Measurements from ENCODE around the gene SYNE1.

SYNE1 gene

DNA sequence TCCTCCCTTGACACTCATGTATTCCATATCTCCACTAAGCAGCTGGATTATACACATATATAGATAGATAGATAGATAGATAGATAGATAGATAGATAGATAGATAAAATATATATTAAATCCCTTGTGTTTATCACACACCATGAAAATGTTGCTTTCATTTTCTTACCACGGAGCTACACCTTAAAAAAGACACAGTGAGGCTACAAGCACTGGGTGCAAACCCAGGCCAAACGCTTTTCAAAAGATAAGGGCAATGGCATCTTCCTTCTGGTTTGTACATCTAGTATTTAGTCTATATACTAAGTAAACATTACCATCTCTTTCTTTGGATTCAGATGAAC lies 452.6 kb downstream of the SYNE1 start:
- no peak for DNase-seq (ENCODE audit: low spot score)

DNA sequence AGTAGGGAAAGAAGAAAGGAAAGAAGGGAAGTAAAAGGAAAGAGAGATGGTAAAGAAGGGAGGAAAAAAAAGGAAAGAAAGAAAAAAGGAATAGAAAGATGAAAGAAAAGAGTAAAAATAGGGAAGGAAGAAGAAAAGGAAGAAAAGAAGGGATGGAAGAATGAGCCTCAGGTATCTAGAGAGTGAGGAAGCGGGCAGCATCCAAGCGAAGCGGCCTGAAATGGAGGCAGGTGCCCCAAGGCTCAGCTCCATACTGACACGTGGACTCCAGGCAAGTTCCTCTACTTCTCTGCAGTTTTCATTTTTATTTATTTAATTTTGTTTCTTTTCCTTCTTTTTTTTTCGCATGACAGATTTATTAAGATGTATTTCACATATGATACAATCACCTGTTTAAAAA lies 456.6 kb downstream of the SYNE1 start:
- DNase-seq (ENCODE audit: low spot score), result no peak

DNA sequence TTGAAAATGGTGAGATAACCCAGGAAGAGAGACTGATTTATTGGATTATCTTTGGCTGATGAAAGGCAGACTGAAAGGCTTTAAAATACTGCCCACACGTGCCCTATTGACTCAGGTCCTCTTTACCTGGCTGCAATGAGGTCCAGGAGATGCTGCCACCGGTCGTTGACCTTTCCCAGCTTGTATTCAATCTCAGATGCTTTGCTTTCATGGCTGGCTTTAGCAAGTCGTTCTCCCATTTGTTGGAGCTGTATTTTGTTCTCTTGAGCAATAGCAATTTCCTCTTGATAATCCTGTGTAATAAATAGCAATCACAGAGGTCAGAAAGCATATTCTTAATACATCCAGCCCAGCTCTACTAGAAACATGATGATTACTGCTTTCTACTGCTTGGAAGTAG lies 460.9 kb downstream of the SYNE1 start:
- DNase-seq (ENCODE audit: low spot score), result no peak

DNA sequence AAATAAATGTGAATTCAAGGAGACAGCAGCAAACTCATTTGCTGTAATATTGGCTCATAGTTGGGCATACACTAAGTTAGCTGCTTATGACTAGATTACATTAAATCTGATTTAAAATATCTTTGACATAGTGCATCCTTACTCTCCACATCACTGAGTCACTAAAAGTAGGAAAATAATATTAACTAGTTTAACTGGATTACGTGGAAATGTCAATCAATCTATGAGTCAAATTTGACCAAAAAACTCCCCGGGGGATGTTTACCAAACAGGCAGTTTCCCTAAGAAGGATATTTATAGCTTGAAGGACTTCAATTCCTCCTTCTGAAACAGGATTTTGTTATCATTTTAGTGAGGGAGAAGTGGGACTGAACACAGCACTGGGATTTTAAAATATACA lies 463.2 kb downstream of the SYNE1 start:
- DNase-seq (ENCODE audit: low spot score), result no peak

DNA sequence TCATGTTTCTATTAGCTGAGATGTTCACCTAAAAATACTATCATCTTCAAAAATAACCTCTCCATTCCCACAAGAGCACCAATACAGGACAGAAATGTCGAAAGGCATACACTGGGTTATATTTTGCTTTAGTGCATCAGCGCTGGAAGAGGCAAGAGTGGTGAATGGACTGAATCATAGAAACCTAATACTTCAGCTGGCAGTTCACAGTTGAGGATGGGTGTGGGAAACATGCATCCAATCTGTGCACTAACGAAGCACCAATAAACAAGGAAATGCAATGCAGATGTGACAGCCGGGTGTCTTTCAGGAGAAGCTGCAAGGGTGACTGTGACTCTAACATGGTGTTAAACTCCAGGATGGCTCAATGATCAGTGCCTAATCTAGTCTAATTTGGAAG lies 463.8 kb downstream of the SYNE1 start:
- no peak for DNase-seq (ENCODE audit: low spot score)

DNA sequence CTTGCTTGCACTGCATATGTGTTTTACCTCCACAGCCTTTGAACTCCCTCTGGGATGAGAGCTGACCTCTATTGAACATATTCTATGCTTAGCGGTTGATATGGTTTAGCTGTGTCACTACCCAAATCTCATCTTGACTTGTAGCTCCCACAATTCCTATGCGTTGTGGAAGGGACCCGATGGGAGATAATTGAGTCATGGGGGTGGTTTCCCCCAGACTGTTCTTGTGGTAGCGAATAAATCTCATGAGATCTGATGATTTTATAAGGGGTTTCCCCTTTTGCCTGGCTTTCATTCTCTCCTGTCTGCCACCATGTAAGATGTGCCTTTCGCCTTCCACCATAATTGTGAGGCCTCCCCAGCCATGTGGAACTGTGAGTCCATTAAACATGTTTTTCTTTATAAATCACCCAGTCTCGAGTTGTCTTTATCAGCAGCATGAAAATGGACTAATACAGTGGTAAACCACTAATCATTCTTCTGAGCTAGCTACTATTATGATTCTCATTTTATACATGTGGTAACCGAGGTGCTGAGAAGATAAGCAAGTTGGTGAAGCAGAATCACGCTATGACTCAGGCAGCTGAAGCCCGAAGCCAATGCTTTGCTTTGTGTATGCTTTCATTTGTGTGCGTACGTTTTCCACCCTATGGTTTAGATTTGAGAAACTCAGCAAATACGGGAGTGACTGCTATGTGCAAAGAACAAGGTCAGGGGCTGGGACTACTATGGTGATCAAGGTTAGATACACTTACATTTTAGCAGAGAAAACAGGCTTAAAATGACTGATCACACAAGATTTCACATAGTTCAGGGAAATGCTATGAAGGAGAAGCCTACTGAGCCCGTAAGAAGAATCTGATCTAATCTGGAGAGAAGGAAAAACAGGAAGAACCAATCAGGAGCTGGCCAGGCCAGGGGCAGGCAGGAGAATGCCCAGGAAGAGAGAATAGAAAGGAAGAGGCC lies 466.2 kb downstream of the SYNE1 start:
- DNase-seq (ENCODE audit: low spot score), result no peak

DNA sequence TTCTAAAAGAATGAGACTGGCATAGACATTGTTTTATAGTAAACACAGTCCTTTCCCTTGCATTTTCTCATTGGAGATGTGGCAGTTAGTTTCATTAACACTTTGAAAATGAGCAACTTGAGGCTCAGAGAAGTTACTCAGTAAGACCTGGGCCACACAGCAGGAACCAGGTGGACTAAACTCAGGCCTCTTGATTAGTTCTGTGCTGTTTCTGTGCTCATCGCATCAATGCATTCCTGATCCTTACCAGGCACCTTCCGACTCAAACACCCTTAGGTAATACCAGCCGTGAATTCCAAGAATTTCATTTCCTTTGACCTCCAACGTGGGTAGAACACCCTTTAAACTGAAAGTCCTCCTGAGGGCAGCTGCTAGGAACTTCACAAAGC lies 466.9 kb downstream of the SYNE1 start:
- DNase-seq (ENCODE audit: low spot score), result no peak

DNA sequence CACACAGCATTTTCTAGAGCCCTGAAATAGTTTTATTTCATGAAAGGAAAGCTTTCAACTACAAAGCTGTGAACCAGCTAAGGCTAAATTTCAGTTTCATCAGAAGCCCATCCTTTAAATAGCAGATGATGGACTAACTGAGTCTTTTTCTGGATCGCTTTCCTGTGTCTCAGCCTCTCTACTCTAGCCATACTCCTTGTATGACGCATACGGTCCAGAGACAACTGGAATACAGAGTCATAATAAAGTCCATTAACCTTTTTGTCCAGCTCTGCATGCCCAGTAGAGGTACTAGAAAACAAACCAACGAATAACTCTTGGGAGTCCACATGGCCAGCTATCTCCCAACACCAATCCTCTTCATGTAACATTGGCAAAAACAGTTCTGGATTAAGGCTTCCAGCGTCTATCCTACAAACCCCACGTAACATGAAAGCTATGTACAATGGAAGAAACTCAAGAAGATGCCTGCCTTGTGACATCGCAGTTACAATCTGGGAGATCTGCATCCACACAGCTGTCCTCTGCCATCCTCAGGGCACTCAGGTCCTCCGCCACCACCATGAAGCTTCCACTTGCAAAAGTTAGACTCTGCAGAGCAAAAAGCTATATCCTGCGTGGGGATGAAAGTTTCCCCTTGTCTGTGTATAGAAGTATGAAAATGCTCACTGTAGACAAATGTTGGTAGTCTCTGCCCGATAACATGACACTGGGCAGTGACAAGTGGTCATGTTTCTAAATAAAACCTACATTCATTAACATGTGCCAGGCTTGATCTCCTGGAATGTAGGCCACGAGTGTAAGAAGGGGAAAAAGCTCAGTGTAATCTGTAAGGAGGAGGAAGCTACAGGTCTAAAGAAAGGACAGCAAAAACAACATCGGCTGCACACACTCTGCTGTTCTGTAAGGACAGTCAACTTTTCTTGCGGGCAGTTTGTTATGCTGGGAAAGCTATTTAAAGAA lies 469.2 kb downstream of the SYNE1 start:
- DNase-seq (ENCODE audit: low spot score), result no peak

DNA sequence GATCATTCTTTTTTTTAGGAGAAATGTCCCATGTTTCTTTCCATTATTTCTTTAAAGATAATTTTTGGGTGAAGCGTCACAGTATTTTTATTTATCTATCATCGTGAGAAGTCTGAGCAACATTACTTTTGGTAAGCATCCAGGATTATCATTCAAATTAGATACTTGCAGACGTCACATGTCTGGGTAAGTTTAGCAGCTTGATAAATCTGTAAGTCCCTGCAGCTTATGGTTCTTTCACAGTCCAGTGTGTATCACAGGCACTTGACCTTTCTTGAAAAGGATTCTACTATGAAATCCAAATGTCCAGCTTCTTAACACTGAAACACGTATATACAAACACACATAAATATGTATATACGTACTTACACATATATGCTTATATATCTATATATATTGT lies 470.3 kb downstream of the SYNE1 start:
- DNase-seq (ENCODE audit: low spot score), result no peak

DNA sequence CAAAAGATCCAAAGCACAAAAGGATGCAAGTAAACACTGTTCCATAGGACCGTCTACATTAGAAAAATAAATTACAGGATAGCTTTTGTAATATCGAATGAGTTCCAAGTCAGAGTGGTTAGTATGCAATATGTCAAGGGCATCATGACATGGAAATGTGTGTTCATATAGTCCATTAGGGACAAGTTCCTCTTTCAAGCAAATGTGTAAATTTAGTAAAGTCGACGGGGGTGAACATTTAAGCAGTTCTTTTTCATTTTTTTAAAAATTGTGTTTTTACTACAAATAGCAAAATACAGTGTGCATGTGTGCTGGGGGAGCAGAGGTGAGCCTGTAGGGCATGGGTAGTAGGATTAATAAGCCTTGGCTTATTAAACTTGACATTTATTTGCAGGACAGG lies 470.7 kb downstream of the SYNE1 start:
- DNase-seq (ENCODE audit: low spot score), result no peak

DNA sequence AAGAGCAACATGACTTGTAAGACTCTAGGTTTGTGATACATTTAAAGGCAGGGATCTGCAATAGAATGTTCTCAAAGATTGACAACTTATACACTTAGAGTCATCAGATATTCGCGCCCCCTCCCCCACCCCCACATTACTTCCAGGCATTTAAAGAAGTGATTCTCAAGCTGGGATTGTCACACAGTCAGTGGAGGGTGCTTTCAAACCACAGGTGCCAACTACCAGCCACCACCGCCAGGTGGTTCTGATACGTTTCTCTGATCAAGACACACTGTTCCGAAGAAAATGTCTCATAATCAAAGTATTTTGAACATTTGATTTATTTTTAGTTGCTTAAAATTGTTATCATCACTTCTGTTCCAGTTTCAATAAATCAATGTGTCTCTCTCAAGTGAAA lies 472.2 kb downstream of the SYNE1 start:
- no peak for DNase-seq (ENCODE audit: low spot score)

DNA sequence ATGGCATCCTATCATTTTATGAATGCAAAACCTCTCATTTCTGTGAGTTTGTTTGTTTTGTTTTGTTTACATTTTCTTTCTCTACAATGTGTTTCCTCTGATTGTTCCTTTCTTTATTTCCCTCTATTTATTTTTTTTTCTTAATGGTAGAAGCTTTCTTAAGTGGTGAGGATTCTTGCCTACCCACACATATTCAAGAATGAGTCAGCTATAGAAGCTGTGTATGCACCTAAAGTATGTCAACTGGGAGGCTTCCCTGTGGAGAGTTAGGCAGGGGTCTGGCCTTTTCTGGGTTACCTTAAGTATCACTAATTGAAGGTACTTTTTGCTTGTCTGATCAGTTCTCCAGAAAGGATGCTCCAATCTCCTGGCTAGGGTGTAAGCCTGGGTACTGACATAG lies 475.7 kb downstream of the SYNE1 start:
- DNase-seq (ENCODE audit: low spot score), result no peak

DNA sequence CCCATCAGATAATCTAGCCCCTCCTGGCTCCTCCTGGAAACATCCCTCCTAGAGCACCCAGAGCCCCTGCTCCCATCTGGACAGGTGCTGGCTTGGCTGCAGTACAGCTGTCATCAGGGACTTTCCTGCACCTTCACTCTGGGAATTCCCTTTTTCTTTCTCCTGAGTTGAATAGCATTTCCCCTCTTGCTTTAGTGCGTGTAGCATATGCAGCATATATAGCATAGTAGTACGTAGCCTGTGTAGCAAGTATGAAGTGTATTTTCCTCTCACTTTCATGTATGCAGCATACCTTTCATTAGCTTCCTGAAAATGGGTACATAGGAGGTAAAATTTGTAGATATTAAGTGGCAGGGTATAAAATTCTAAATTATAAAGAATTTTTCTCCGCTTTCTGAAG lies 476.8 kb downstream of the SYNE1 start:
- DNase-seq (ENCODE audit: low spot score), result no peak

DNA sequence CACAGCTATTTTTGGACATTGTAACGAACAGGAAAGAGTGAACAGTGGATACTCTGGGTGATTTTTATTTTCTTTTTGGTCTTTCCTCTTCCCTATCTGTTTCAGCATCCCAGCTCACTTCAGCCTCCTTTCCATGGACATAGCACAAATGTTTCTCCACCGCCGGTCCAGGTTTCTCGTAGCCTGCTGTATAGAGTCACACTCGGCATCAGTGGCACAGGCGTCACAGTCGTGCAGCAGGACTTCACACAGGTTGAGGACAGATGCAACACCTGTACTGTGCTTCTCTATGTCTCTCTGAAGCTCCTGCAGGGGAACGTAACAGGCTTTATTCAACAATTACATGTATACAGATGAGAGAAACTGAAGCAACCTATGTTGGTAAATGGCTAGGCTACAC lies 481.4 kb downstream of the SYNE1 start:
- DNase-seq (ENCODE audit: low spot score), result no peak

DNA sequence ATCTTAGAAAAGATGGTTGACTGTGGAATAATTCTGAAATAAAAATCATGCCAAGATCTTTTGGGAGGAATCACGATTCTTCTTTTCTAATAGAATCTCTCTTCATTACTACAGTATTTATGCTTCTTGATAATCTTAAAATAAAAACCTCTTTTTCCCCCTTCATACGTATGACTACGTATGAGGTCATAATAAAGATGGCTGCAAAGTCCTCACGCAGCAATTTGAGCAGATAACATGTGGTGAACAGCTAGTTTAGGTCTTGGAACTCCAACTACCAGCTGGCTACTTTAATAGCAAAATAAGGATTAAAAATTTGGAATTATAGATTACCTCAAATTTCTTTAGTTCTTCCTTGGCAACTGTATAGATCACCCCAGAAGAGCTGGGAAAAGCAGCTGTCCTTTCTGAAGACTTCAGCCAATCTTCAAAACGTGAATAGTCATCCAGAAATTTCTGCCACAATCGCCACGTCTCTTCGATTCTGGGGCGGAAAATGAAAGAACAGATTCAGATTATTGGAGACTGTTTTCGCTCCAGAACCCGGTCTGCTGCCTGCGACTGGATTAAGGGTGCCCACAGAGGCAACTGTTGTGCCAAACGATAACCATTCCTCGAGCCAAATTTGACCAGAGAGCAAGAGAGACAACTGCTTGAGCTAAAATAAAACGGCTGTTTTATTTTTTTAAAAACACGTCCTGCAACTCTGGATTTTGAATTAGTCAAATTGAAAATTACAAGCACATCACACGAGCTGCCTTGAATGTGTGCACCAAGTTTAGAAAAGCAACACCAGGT lies 482.4 kb downstream of the SYNE1 start:
- DNase-seq (ENCODE audit: low spot score), result no peak

DNA sequence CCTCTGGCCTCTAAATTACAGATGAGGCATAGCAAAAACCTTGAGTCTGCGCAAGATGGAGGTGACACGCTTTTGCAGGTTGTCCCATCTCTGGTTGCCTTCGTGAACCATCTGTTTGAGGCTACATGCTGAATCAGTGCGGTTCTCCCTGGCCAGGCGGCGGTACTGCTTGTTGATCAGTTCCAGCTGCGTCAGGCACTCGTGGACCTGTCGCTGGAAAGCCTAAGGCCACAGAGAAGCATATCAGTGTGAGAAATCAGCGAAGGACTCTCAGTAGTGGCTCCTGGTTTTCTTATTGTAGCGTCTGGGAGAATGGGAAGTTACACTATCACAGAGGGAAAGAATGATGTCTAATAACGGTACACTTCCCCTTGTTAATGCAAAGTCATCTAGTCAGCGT lies 485.2 kb downstream of the SYNE1 start:
- no peak for DNase-seq (ENCODE audit: low spot score)

DNA sequence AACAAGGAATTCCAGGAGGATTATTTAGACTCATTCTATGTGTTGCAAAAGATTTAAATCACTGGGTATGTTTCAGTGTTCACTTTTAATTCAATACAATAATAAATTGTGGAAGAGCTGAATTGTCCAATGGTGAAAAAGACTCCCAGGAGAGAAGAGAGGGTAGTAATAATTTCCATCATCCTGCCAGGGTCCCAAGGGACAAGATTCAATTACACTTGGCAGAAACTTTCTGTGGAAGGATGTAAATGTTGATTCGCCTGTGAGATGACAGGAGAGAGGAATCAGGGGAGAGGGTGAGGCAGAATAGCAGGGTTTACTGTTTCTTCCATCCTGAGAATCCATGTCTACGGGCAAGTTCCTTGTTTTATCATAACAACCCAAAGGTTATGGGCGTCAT lies 487.0 kb downstream of the SYNE1 start:
- DNase-seq (ENCODE audit: low spot score), result no peak

DNA sequence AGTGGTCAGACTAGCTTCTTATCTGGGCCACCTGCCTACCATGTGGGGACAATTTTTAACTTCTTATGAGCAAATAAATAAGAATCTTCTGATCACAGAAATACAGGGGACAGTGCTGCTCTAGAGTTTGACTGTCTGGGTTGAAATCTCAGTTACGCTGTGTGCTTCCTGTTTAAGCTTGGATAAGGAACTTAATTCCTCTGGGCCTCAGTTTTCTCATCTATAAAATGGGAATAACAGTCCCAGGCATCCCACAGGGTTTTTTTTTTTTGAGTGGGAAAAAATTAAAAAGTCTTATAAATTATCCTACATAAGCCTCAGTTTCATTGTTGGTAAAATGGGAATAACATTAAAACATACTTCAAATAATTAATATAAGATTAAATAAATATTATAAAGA lies 488.8 kb downstream of the SYNE1 start:
- no peak for DNase-seq (ENCODE audit: low spot score)

DNA sequence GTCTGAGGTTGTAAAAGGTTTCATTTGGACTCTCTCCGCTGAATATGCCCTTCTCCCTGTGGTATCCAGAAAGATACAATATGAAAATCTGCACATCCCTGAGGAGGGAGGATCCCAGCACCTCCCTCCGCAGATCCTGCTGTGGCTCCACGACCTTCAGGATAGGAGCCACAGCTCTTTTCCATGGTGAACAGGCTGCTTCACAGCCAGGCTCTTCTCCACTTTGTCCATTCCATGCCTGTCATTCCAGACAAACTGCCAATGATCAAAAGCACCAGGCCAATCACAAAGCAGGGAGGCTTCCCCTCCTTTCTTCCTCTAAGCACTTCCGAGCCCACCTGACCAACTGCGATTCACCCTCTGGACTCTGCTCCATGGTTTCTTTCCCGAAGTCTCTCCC lies 489.9 kb downstream of the SYNE1 start:
- no peak for DNase-seq (ENCODE audit: low spot score)

DNA sequence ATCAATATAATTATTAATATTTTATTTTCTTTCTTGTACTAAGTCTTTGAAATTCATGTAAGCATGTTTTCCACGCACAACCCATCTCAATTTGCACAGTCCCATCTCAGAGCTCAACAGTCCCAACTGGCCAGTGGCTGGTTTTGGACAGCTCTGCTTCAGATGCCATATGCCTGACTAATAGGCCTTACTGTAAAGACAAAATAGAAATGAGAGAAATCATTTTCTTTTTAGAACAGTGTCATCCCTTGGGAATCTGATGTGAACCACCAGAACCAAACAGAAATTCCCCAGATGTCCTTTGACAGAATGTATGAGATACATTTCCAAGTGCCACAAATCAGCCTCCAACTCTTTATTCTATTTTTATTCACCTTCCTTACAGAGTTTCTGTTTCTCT lies 490.8 kb downstream of the SYNE1 start:
- no peak for DNase-seq (ENCODE audit: low spot score)

DNA sequence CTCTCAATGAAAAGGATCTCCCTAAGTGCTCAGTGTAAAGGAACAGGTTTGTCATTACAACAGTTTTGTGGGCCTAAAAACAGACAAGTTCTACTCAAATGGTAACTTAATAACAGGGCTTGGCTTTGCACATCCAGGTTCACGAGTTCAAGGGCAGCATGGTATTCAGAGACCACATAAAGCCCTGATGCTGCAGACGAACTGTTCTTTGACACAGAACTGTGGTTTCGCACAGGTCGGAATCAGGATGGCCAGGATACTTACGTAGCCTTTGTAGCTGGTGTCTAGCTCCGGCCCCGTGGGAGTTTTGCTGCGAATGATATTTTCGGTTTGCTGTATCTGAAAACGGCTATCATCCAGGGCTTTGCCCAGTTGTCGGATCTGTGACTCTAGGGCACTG lies 493.8 kb downstream of the SYNE1 start:
- no peak for DNase-seq (ENCODE audit: low spot score)

DNA sequence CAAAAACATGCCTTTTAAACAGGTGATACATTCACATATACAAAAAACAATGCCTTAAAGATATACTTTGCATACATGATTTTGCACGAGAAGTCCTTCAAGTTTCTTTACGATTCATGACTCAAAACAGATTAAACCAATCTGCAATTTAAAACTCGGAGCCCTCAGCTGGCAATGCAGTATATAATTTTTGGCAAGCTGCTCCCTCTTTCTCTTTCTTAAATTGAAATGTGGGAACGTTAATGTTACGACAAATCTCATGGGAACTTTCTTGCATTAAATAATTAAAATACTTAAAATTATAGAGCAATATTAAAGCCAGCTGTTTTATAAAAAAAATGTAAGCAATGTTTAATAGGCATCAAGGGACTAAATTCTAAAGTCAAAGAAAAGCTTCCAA lies 495.1 kb downstream of the SYNE1 start:
- no peak for DNase-seq (ENCODE audit: low spot score)
